Effector memory CD4-positive, alpha-beta T cell (primary cell): ENCODE results near the gene ARL15.

Source experiments
- DNase-seq, 3 donors: peaks; one replicate each; pipeline ENCODE4 v3.0.0-alpha.2; 2020
- H3K27ac ChIP-seq: 2 replicates; pipeline ENCODE4 v1.7.0; 2013; ENCODE audit warnings: mild to moderate bottlenecking, low read length, moderate library complexity; ENCODE audit not compliant: insufficient read depth, poor library complexity, severe bottlenecking
- H3K27me3 ChIP-seq: replicated peaks from 2 replicates; pipeline ENCODE4 v1.7.0; 2013; ENCODE audit warnings: mild to moderate bottlenecking, low read length; ENCODE audit not compliant: insufficient read depth, control insufficient read depth, poor library complexity, severe bottlenecking
- H3K36me3 ChIP-seq: 2 replicates; pipeline ENCODE4 v1.7.0; 2013; ENCODE audit warnings: mild to moderate bottlenecking, low read length, moderate library complexity; ENCODE audit not compliant: control insufficient read depth, insufficient read depth
- H3K4me1 ChIP-seq: 2 replicates; pipeline ENCODE4 v1.7.0; 2013; ENCODE audit warnings: low read length, mild to moderate bottlenecking; ENCODE audit not compliant: control insufficient read depth, insufficient read depth, poor library complexity, severe bottlenecking
- H3K4me3 ChIP-seq: 2 replicates; pipeline ENCODE4 v1.7.0; 2013; ENCODE audit warnings: low read length, low read depth, mild to moderate bottlenecking; ENCODE audit not compliant: insufficient read depth, poor library complexity, severe bottlenecking
- H3K9me3 ChIP-seq: 2 replicates; pipeline ENCODE4 v1.7.0; 2013; ENCODE audit warnings: mild to moderate bottlenecking, low read length, moderate library complexity; ENCODE audit not compliant: control insufficient read depth

The ARL15 gene

GRCh38 chr5:54173251-54173650 lies 137.1 kb downstream of the ARL15 start:
- H3K36me3 ChIP-seq: no peaks in the 10 kb centered on the region
- no peaks in the 10 kb centered on the region for H3K9me3 ChIP-seq
- no peak overlapping the region for H3K27ac ChIP-seq
- H3K4me1 ChIP-seq: no peaks in the 10 kb centered on the region
- H3K4me3 ChIP-seq: no peak overlapping the region
- H3K27me3 ChIP-seq: no peaks in the 10 kb centered on the region
- no peak for DNase-seq

- no peaks in the 10 kb centered on the region for H3K36me3 ChIP-seq
- no peaks in the 10 kb centered on the region for H3K27me3 ChIP-seq
- no peaks in the 10 kb centered on the region for H3K4me1 ChIP-seq
Measured at GRCh38 chr5:54171645-54172384, 138.6 kb downstream of the ARL15 start.

GRCh38 chr5:54165687-54166086 lies 144.7 kb downstream of the ARL15 start:
- no peak for DNase-seq
- H3K4me1 ChIP-seq: no peaks in the 10 kb centered on the region
- H3K4me3 ChIP-seq: no peak overlapping the region
- H3K36me3 ChIP-seq: no peaks in the 10 kb centered on the region
- H3K27me3 ChIP-seq: no peaks in the 10 kb centered on the region
- H3K9me3 ChIP-seq: no peaks in the 10 kb centered on the region
- no peak overlapping the region for H3K27ac ChIP-seq

More at GRCh38 chr5:54171645-54172384, 138.6 kb downstream of the ARL15 start:
- no peak overlapping the region for H3K4me3 ChIP-seq
- no peak for DNase-seq
- no peak overlapping the region for H3K27ac ChIP-seq
- H3K9me3 ChIP-seq: no peaks in the 10 kb centered on the region

GRCh38 chr5:54162184-54162583 lies 148.2 kb downstream of the ARL15 start:
- no peaks in the 10 kb centered on the region for H3K4me1 ChIP-seq
- DNase-seq: no peak
- H3K4me3 ChIP-seq: no peak overlapping the region
- H3K36me3 ChIP-seq: no peaks in the 10 kb centered on the region
- no peaks in the 10 kb centered on the region for H3K9me3 ChIP-seq
- H3K27me3 ChIP-seq: no peaks in the 10 kb centered on the region
- no peak overlapping the region for H3K27ac ChIP-seq

GRCh38 chr5:54160329-54160728 lies 150.0 kb downstream of the ARL15 start:
- Histone ChIP-seq H3K27me3 (no peaks in the 10 kb centered on the region), H3K4me3 (no peak overlapping the region), H3K27ac (no peak overlapping the region), H3K36me3 (no peaks in the 10 kb centered on the region), H3K4me1 (no peaks in the 10 kb centered on the region), H3K9me3 (no peaks in the 10 kb centered on the region)
- DNase-seq: no peak

GRCh38 chr5:54159893-54160195 lies 150.5 kb downstream of the ARL15 start:
- H3K27ac ChIP-seq: no peak overlapping the region
- H3K9me3 ChIP-seq: no peaks in the 10 kb centered on the region
- DNase-seq: no peak
- no peaks in the 10 kb centered on the region for H3K36me3 ChIP-seq
- H3K4me1 ChIP-seq: no peaks in the 10 kb centered on the region
- H3K27me3 ChIP-seq: no peaks in the 10 kb centered on the region
- H3K4me3 ChIP-seq: no peak overlapping the region

- no peak overlapping the region for H3K4me3 ChIP-seq
- no peaks in the 10 kb centered on the region for H3K4me1 ChIP-seq
- no peak for DNase-seq
- H3K27ac ChIP-seq: no peak overlapping the region
- no peaks in the 10 kb centered on the region for H3K36me3 ChIP-seq
- no peaks in the 10 kb centered on the region for H3K9me3 ChIP-seq
- no peaks in the 10 kb centered on the region for H3K27me3 ChIP-seq
Measured at GRCh38 chr5:54159153-54159892, 151.1 kb downstream of the ARL15 start.

GRCh38 chr5:54156577-54156976 lies 153.8 kb downstream of the ARL15 start:
- H3K27me3 ChIP-seq: no peaks in the 10 kb centered on the region
- no peaks in the 10 kb centered on the region for H3K36me3 ChIP-seq
- no peaks in the 10 kb centered on the region for H3K4me1 ChIP-seq
- H3K9me3 ChIP-seq: no peaks in the 10 kb centered on the region
- no peak overlapping the region for H3K4me3 ChIP-seq
- no peak for DNase-seq
- no peak overlapping the region for H3K27ac ChIP-seq

- DNase-seq: no peak
- Histone ChIP-seq H3K9me3 (no peaks in the 10 kb centered on the region), H3K4me1 (no peaks in the 10 kb centered on the region)
Measured at GRCh38 chr5:54150841-54151240, 159.5 kb downstream of the ARL15 start.

GRCh38 chr5:54148858-54149257 lies 161.5 kb downstream of the ARL15 start:
- no peak overlapping the region for H3K27ac ChIP-seq
- no peaks in the 10 kb centered on the region for H3K4me1 ChIP-seq
- no peak overlapping the region for H3K4me3 ChIP-seq
- no peaks in the 10 kb centered on the region for H3K27me3 ChIP-seq
- no peaks in the 10 kb centered on the region for H3K36me3 ChIP-seq
- no peak for DNase-seq
- H3K9me3 ChIP-seq: no peaks in the 10 kb centered on the region

More at GRCh38 chr5:54150841-54151240, 159.5 kb downstream of the ARL15 start:
- H3K4me3 ChIP-seq: no peak overlapping the region
- no peaks in the 10 kb centered on the region for H3K36me3 ChIP-seq
- no peaks in the 10 kb centered on the region for H3K27me3 ChIP-seq
- H3K27ac ChIP-seq: no peak overlapping the region
